ENCODE measurements around the gene DMGDH. TPM values are rescaled to one million over a fixed set of nuclear protein-coding genes. Genes with fewer than 3 reads are reported as not detected.

Gene DMGDH
- total and polyA plus RNA-seq, 10 of the 15 experiments (the other 5 are each of a cell fraction or from before 2014, with no cell fraction given), result 0.22 to 1.5 (median 0.44) TPM; not detected in 3

DNA sequence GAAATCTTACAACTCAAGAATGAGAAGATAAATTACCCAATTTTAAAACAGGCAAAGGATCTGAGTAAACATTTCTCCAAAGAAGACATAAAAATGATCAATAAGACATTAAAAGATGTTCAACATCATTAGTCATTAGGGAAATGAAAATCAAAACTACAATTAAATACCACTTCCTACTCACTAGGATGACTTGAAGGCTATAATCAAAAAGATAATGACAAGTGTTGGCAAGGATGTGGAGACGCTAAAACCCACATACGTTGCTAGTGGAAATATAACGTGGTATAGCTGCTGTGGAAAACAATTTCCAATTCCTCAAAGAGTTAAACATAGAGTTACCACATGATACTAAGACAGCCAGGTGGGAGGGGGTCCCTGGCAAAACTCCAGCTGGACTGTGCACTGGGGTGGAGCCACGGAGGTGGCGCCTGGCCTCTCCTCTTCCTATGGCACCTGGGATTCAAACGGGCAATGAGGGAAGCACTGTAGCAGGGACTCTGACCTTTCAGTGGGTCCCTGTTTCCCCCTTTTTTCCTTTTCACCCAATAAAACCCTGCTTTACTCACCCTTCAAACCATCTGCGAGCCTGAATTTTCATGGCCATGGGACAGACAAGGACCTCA lies 90.2 kb downstream of the DMGDH start:
- 84% methylated on average over 7 of the region's 7 CpGs for WGBS (ENCODE audit: insufficient coverage, insufficient replicate concordance, low lambda C conversion rate, missing lambda C conversion rate)
- ChIA-PET CTCF (interaction anchor here (0.7 to 2.5 kb wide), 3 partner anchors 12 to 80 kb away, joined by 3 to 14 read pairs (median 4); no protein-coding TSS in a partner anchor), POLR2A (interaction anchor here (0.6 kb wide), 1 partner anchor 12 kb away, joined by 3 read pairs; no protein-coding TSS in a partner anchor), RAD21 (ENCODE audit: unreplicated experiment) (no interaction called here), SMC1A (ENCODE audit: uncharacterized antibody, unreplicated experiment) (interaction anchor here (1.1 kb wide), 1 partner anchor 44 kb away, joined by 3 read pairs; no protein-coding TSS in a partner anchor)
- Histone ChIP-seq H4K20me1 (ENCODE audit: control insufficient read depth, insufficient read depth) (no peaks in the 10 kb centered on the region), H3K4me1 (ENCODE audit: control insufficient read depth, insufficient read depth, low read length) (peaks cover 21% of the 10 kb centered on the region), H3K27ac (ENCODE audit: control insufficient read depth, insufficient read depth) (peak overlapping the region; percentile 45), H3K9me3 (replicated peaks; ENCODE audit: control insufficient read depth, insufficient read depth, low read length) (no peaks in the 10 kb centered on the region; the same call in 2 of the 3 replicates), H3K9ac (ENCODE audit: control insufficient read depth, insufficient read depth, low read length) (no peak overlapping the region), H3K79me2 (ENCODE audit: control insufficient read depth, insufficient read depth, low read length) (peaks cover 15% of the 10 kb centered on the region), H3K4me2 (ENCODE audit: control insufficient read depth, insufficient read depth) (peak overlapping the region; percentile 7; the same call in 1 of the 2 replicates), H3K27me3 (replicated peaks in 1 of 2; ENCODE audit: control insufficient read depth in 2 of 2, insufficient read depth in 2 of 2, low read length in 1 of 2) (no peaks in the 10 kb centered on the region), H2AFZ (ENCODE audit: control insufficient read depth, low read depth, low read length) (no peak overlapping the region), H3K36me3 (ENCODE audit: control insufficient read depth in 2 of 2, insufficient read depth in 2 of 2, low read length in 1 of 2) (no peaks in the 10 kb centered on the region), H3K4me3 (no peak overlapping the region; the same call in 1 of the 2 replicates)
- peak; percentile 18 for ATAC-seq
- intact Hi-C loops (cut with micrococcal nuclease; ENCODE audit: unreplicated experiment) (loop anchor here (10.0 kb wide), 1 partner anchor 334 kb away; the partner anchor contains the start of gene LHFPL2), in situ Hi-C loops (cut with MboI) (no loop called here)
- FAIRE-seq, result no peak
- BruUV-seq (replicated peaks), result no TSS peak
- DNase-seq (ENCODE audit: low read depth, low spot score), result no peak
- no peak for TF ChIP-seq CHD2 (IDR thresholded peaks at IDR 0.05; ENCODE audit: borderline replicate concordance, low read depth, low read length)
- no peak for TF ChIP-seq TCF3 (IDR thresholded peaks at IDR 0.05; ENCODE audit: borderline replicate concordance, insufficient read depth, low read depth, low read length)
- TF ChIP-seq RUNX3 (IDR thresholded peaks at IDR 0.05; ENCODE audit: low read length), result peak; percentile 15; the same call in 1 of the 2 replicates
- TF ChIP-seq, protein P1, sequence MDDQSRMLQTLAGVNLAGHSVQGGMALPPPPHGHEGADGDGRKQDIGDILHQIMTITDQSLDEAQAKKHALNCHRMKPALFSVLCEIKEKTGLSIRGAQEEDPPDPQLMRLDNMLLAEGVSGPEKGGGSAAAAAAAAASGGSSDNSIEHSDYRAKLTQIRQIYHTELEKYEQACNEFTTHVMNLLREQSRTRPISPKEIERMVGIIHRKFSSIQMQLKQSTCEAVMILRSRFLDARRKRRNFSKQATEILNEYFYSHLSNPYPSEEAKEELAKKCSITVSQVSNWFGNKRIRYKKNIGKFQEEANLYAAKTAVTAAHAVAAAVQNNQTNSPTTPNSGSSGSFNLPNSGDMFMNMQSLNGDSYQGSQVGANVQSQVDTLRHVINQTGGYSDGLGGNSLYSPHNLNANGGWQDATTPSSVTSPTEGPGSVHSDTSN (IDR thresholded peaks at IDR 0.05; ENCODE audit: insufficient replicate concordance, low read depth, low read length), result no peak
- TF ChIP-seq KLF5 (IDR thresholded peaks at IDR 0.05; ENCODE audit: partially characterized antibody), result no peak
- TF ChIP-seq KAT2A (conservative IDR thresholded peaks at IDR 0.05; ENCODE audit: control insufficient read depth, low read depth, low read length), result no peak
- TF ChIP-seq SMARCA5 (IDR thresholded peaks at IDR 0.05), result 0 out of 2 replicates have a peak, but pooled peaks have one; percentile 47
- TF ChIP-seq, protein P2, sequence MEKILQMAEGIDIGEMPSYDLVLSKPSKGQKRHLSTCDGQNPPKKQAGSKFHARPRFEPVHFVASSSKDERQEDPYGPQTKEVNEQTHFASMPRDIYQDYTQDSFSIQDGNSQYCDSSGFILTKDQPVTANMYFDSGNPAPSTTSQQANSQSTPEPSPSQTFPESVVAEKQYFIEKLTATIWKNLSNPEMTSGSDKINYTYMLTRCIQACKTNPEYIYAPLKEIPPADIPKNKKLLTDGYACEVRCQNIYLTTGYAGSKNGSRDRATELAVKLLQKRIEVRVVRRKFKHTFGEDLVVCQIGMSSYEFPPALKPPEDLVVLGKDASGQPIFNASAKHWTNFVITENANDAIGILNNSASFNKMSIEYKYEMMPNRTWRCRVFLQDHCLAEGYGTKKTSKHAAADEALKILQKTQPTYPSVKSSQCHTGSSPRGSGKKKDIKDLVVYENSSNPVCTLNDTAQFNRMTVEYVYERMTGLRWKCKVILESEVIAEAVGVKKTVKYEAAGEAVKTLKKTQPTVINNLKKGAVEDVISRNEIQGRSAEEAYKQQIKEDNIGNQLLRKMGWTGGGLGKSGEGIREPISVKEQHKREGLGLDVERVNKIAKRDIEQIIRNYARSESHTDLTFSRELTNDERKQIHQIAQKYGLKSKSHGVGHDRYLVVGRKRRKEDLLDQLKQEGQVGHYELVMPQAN (conservative IDR thresholded peaks at IDR 0.05), result no peak
- TF ChIP-seq, protein P3, sequence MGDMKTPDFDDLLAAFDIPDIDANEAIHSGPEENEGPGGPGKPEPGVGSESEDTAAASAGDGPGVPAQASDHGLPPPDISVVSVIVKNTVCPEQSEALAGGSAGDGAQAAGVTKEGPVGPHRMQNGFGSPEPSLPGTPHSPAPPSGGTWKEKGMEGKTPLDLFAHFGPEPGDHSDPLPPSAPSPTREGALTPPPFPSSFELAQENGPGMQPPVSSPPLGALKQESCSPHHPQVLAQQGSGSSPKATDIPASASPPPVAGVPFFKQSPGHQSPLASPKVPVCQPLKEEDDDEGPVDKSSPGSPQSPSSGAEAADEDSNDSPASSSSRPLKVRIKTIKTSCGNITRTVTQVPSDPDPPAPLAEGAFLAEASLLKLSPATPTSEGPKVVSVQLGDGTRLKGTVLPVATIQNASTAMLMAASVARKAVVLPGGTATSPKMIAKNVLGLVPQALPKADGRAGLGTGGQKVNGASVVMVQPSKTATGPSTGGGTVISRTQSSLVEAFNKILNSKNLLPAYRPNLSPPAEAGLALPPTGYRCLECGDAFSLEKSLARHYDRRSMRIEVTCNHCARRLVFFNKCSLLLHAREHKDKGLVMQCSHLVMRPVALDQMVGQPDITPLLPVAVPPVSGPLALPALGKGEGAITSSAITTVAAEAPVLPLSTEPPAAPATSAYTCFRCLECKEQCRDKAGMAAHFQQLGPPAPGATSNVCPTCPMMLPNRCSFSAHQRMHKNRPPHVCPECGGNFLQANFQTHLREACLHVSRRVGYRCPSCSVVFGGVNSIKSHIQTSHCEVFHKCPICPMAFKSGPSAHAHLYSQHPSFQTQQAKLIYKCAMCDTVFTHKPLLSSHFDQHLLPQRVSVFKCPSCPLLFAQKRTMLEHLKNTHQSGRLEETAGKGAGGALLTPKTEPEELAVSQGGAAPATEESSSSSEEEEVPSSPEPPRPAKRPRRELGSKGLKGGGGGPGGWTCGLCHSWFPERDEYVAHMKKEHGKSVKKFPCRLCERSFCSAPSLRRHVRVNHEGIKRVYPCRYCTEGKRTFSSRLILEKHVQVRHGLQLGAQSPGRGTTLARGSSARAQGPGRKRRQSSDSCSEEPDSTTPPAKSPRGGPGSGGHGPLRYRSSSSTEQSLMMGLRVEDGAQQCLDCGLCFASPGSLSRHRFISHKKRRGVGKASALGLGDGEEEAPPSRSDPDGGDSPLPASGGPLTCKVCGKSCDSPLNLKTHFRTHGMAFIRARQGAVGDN (IDR thresholded peaks at IDR 0.05), result no peak
- TF ChIP-seq MTA2 (IDR thresholded peaks at IDR 0.05; ENCODE audit: low read depth), result peak; percentile 59
- no peak for TF ChIP-seq SREBF2 (IDR thresholded peaks at IDR 0.05; ENCODE audit: low read length)
- TF ChIP-seq WRNIP1 (IDR thresholded peaks at IDR 0.05; ENCODE audit: borderline replicate concordance, low read depth, low read length), result no peak
- peak; percentile 47; the same call in 1 of the 2 replicates for TF ChIP-seq IKZF1 (conservative IDR thresholded peaks at IDR 0.05)
- no peak for TF ChIP-seq ZSCAN29 (IDR thresholded peaks at IDR 0.05)
- no peak for TF ChIP-seq EED (IDR thresholded peaks at IDR 0.05; ENCODE audit: low read depth)
- no peak for TF ChIP-seq HCFC1 (IDR thresholded peaks at IDR 0.05; ENCODE audit: low read length)
- TF ChIP-seq IKZF2 (IDR thresholded peaks at IDR 0.05), result peak in 1 of 2 experiments; percentile 10; a peak in 1 of 4 replicates

All from GM12878 (cell line).